ENCODE data around the gene VPS29.
A peak's percentile ranks its signal among the peaks of the same experiment; 100 is the strongest.
"Not testable (repeated sequence)": the region's sequence is repeated elsewhere in the genome, so short reads cannot be mapped to it uniquely, and the experiment has no call there.

The VPS29 gene

DNA sequence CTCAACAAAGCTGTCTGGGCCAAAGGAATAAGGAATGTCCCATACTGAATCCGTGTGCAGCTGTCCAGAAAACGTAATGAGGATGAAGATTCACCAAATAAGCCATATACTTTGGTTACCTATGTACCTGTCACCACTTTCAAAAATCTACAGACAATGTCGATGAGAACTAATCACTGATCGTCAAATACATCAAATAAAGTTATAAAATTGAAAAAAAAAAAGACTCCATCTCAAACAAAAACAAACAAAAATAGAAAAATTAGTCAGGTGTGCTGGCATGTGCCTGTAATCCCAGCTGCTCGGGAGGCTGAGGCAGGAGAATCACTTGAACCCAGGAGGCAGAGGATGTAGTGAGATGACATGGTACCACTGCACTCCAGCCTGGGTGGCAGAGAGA lies 40.7 kb downstream of the VPS29 start:
- DNase-seq (ENCODE audit: low read depth, low spot score); H3K4me3 ChIP-seq (ENCODE audit: low read length): not testable (repeated sequence)

- DNase-seq (ENCODE audit: low read depth, low spot score) = no peak
- H3K4me3 ChIP-seq (ENCODE audit: low read length) = no peak overlapping the region
Observed at GRCh38 chr12:110458756-110459155, 43.2 kb downstream of the VPS29 start.

- no peak overlapping the region for H3K4me3 ChIP-seq (ENCODE audit: low read length)
- no peak for DNase-seq (ENCODE audit: low read depth, low spot score)
Observed at GRCh38 chr12:110453569-110454296, 48.2 kb downstream of the VPS29 start.

GRCh38 chr12:110451263-110451662 lies 50.6 kb downstream of the VPS29 start:
- no peak overlapping the region for H3K4me3 ChIP-seq (ENCODE audit: low read length)
- no peak for DNase-seq (ENCODE audit: low read depth, low spot score)

GRCh38 chr12:110449799-110450497 lies 52.0 kb downstream of the VPS29 start, which contains the start of gene ARPC3:
ARPC3 (minus strand) TSS chr12:110450337; CDS start chr12:110450260, 77 bp downstream.
- H3K4me3 ChIP-seq (ENCODE audit: low read length) = peak within 1 kb of the TSS; percentile 71
- peak; percentile 91 for DNase-seq (ENCODE audit: low read depth, low spot score)

- DNase-seq (ENCODE audit: low read depth, low spot score) = no peak
- no peak overlapping the region for H3K4me3 ChIP-seq (ENCODE audit: low read length)
Observed at GRCh38 chr12:110444455-110444854, 57.5 kb downstream of the VPS29 start.
